IMR-90 (cell line): ENCODE measurements around the gene FOLR2. TPM values are rescaled to one million over a fixed set of nuclear protein-coding genes. Genes with fewer than 3 reads are reported as not detected.
A peak's percentile ranks its signal among the peaks of the same experiment; 100 is the strongest.

Source experiments
- ATAC-seq: fragments of 200-7000 bp; cut with Tn5 transposase; 2 replicates; pipeline ENCODE4 v1.9.1; 2020; ENCODE audit warnings: low read depth, mild to moderate bottlenecking, moderate library complexity
- BruUV-seq: library from RNA; stranded (reverse); fragments of 400-500 nt; replicated peaks from 2 replicates; lab custom pipeline; 2021; lab: Mats Ljungman, UMichigan
- CTCF ChIA-PET: fragments of 300-600 bp; formaldehyde crosslinking; extraction: SDS; loops from one replicate; lab custom pipeline; 2021; ENCODE audit warnings: antibody characterized with exemption; lab: Yijun Ruan, JAX
- POLR2A ChIA-PET: fragments of 300-600 bp; sonication (Branson Sonifier 250); formaldehyde crosslinking; loops from one replicate; lab custom pipeline; 2022; ENCODE audit warnings: antibody characterized with exemption; ENCODE audit not compliant: unreplicated experiment; lab: Charles Lee
- DNase-seq: peaks from one replicate; pipeline ENCODE4 v3.0.0; 2013
- H2AFZ ChIP-seq: replicated peaks from 2 replicates; pipeline ENCODE3; 2013; ENCODE audit warnings: low read length, mild to moderate bottlenecking; ENCODE audit not compliant: poor library complexity
- H2AK5ac ChIP-seq: 2 replicates; pipeline ENCODE4 v1.6.1; 2013; ENCODE audit warnings: low read depth, low read length, inconsistent platforms
- H2AK9ac ChIP-seq: replicated peaks from 2 replicates; pipeline ENCODE3; 2013; ENCODE audit warnings: mild to moderate bottlenecking, low read depth, low read length, moderate library complexity; ENCODE audit not compliant: poor library complexity
- H2BK120ac ChIP-seq: 2 replicates; pipeline ENCODE4 v1.6.1; 2013; ENCODE audit warnings: low read depth, low read length, inconsistent platforms
- H2BK15ac ChIP-seq: 3 replicates; pipeline ENCODE4 v1.6.1; 2013; ENCODE audit warnings: low read depth, low read length, inconsistent platforms
- H2BK20ac ChIP-seq: 2 replicates; pipeline ENCODE4 v1.6.1; 2013; ENCODE audit warnings: low read depth, mild to moderate bottlenecking, inconsistent platforms, low read length, moderate library complexity
- H2BK5ac ChIP-seq: 2 replicates; pipeline ENCODE4 v1.6.1; 2013; ENCODE audit warnings: mild to moderate bottlenecking, low read depth, low read length, inconsistent platforms; ENCODE audit not compliant: poor library complexity, severe bottlenecking
- H3K14ac ChIP-seq: replicated peaks from 2 replicates; pipeline ENCODE4 v1.6.1; 2013; ENCODE audit warnings: low read depth, low read length, inconsistent platforms
- H3K18ac ChIP-seq: 2 replicates; pipeline ENCODE4 v1.6.1; 2013; ENCODE audit warnings: low read depth, low read length, control low read depth
- H3K23ac ChIP-seq: 2 replicates; pipeline ENCODE4 v1.6.1; 2013; ENCODE audit warnings: low read depth, low read length, inconsistent platforms
- H3K27ac ChIP-seq: 2 replicates; pipeline ENCODE4 v1.5.1; 2013; ENCODE audit warnings: mild to moderate bottlenecking, control low read depth, low read length; ENCODE audit not compliant: insufficient read depth
- H3K27me3 ChIP-seq: 2 replicates; pipeline ENCODE4 v1.6.1; 2013; ENCODE audit warnings: low read length; ENCODE audit not compliant: control insufficient read depth, insufficient read depth
- H3K36me3 ChIP-seq: 2 replicates; pipeline ENCODE4 v1.6.1; 2013; ENCODE audit warnings: low read length, mixed read lengths; ENCODE audit not compliant: control insufficient read depth, insufficient read depth
- H3K4ac ChIP-seq: 2 replicates; pipeline ENCODE4 v1.6.1; 2013; ENCODE audit warnings: low read depth, low read length, inconsistent platforms
- H3K4me1 ChIP-seq: 2 replicates; pipeline ENCODE4 v1.6.1; 2013; ENCODE audit warnings: low read length, mixed read lengths; ENCODE audit not compliant: control insufficient read depth, insufficient read depth
- H3K4me2 ChIP-seq: 2 replicates; pipeline ENCODE4 v1.6.1; 2013; ENCODE audit warnings: low read depth, mild to moderate bottlenecking, control low read depth, low read length, moderate library complexity
- H3K4me3 ChIP-seq: 2 replicates; pipeline ENCODE4 v1.5.1; 2013; ENCODE audit warnings: low read depth, mild to moderate bottlenecking, control low read depth, low read length, moderate library complexity; ENCODE audit not compliant: insufficient read depth
- H3K56ac ChIP-seq: 2 replicates; pipeline ENCODE4 v1.6.1; 2013; ENCODE audit warnings: low read length, inconsistent platforms; ENCODE audit not compliant: insufficient read depth; ENCODE audit errors: extremely low read depth
- H3K79me1 ChIP-seq, 2 experiments: 2 replicates each; pipeline ENCODE4 v1.6.1; 2013; ENCODE audit warnings: low read length in 2 of 2, inconsistent platforms in 1 of 2, low read depth in 1 of 2
- H3K9ac ChIP-seq: 2 replicates; pipeline ENCODE4 v1.6.1; 2013; ENCODE audit warnings: low read depth, low read length, control low read depth
- H3K9me1 ChIP-seq: 2 replicates; pipeline ENCODE4 v1.6.1; 2013; ENCODE audit warnings: low read length, inconsistent platforms; ENCODE audit not compliant: insufficient read depth
- H3K9me3 ChIP-seq: 2 replicates; pipeline ENCODE4 v1.6.1; 2013; ENCODE audit warnings: low read length; ENCODE audit not compliant: control insufficient read depth, insufficient read depth
- H4K20me1 ChIP-seq: 2 replicates; pipeline ENCODE4 v1.6.1; 2013; ENCODE audit warnings: low read length, inconsistent platforms; ENCODE audit not compliant: insufficient read depth
- H4K5ac ChIP-seq: 2 replicates; pipeline ENCODE4 v1.6.1; 2013; ENCODE audit warnings: mild to moderate bottlenecking, low read depth, low read length, control low read depth
- H4K8ac ChIP-seq, 2 experiments: 2 replicates each; pipeline ENCODE4 v1.6.1; 2013; ENCODE audit warnings: low read depth in 2 of 2, low read length in 2 of 2, control low read depth in 1 of 2, inconsistent platforms in 1 of 2
- H4K91ac ChIP-seq: 2 replicates; pipeline ENCODE4 v1.6.1; 2013; ENCODE audit warnings: low read depth, low read length, inconsistent platforms; ENCODE audit not compliant: insufficient read depth
- BHLHE40 ChIP-seq: fragments of 150-350 bp; IDR thresholded peaks from 2 replicates; pipeline ENCODE4 v1.6.1; 2016; ENCODE audit warnings: mild to moderate bottlenecking, low read depth, low read length
- CEBPB ChIP-seq: IDR thresholded peaks from 2 replicates; pipeline ENCODE4 v1.6.1; 2012; ENCODE audit warnings: low read depth, low read length, improper control_type of control experiment
- CHD1 ChIP-seq: IDR thresholded peaks from 2 replicates; pipeline ENCODE4 v1.6.1; 2012; ENCODE audit warnings: low read depth, low read length, improper control_type of control experiment
- FOS ChIP-seq: fragments of 150-350 bp; IDR thresholded peaks from 2 replicates; pipeline ENCODE4 v1.6.1; 2016; ENCODE audit warnings: low read depth, low read length
- MAZ ChIP-seq: IDR thresholded peaks from 2 replicates; pipeline ENCODE4 v1.6.1; 2012; ENCODE audit warnings: low read depth, mild to moderate bottlenecking, low read length, improper control_type of control experiment, moderate library complexity, borderline replicate concordance
- MXI1 ChIP-seq: IDR thresholded peaks from 2 replicates; pipeline ENCODE4 v1.6.1; 2012; ENCODE audit warnings: low read depth, mild to moderate bottlenecking, low read length, moderate library complexity, borderline replicate concordance
- NFE2L2 ChIP-seq: fragments of 150-350 bp; IDR thresholded peaks from 2 replicates; pipeline ENCODE4 v1.6.1; 2016; ENCODE audit warnings: low read depth, mild to moderate bottlenecking, low read length
- RAD21 ChIP-seq: IDR thresholded peaks from 2 replicates; pipeline ENCODE4 v1.6.1; 2012; ENCODE audit warnings: low read length, improper control_type of control experiment
- RCOR1 ChIP-seq: IDR thresholded peaks from 2 replicates; pipeline ENCODE4 v1.6.1; 2012; ENCODE audit warnings: mild to moderate bottlenecking, low read length, improper control_type of control experiment; ENCODE audit not compliant: insufficient replicate concordance
- SMC3 ChIP-seq: fragments of 150-350 bp; IDR thresholded peaks from 2 replicates; pipeline ENCODE4 v1.6.1; 2016; ENCODE audit warnings: low read depth, mild to moderate bottlenecking, antibody characterized with exemption, low read length, moderate library complexity
- WGBS, 2 experiments: methylation state at CpG; one replicate each; pipeline versions ENCODE4 v1.1.5 to v1.1.7; 2013; ENCODE audit warnings: missing lambda C conversion rate in 2 of 2; ENCODE audit not compliant: insufficient read length in 1 of 2; ENCODE audit errors: extremely low coverage in 2 of 2; 5-methylcytosine and 5-hydroxymethylcytosine counted together
- dilution Hi-C: fragments of 300-500 bp; cut with HindIII; formaldehyde crosslinking; loops from one replicate; pipeline ENCODE4 v1.14.3; 2018; ENCODE audit warnings: low sequenced_read_pairs; ENCODE audit not compliant: unreplicated experiment
- in situ Hi-C: fragments of 300-500 bp; cut with MboI; formaldehyde crosslinking; loops from 3 replicates; pipeline ENCODE4 v1.14.3; 2019; ENCODE audit warnings: low sequenced_read_pairs, inconsistent platforms, mixed read lengths
- intact Hi-C: fragments of 100-400 bp; cut with micrococcal nuclease; formaldehyde crosslinking; loops from 2 replicates; pipeline ENCODE4 v1.10.0; 2022
- polyA plus RNA-seq, 3 experiments: library from polyadenylated mRNA; depleted of rRNA; stranded (reverse); fragments of >200 nt; gene quantifications; 2 replicates each; pipeline ENCODE4 v1.2.3, GENCODE V29; 2012; ENCODE audit warnings: low replicate concordance in 1 of 3
- total RNA-seq: library from RNA; depleted of rRNA; stranded (reverse); fragments of >200 nt; gene quantifications from 2 replicates; pipeline ENCODE4 v1.2.3, GENCODE V29; 2012
- TF ChIP-seq, protein P1 (sequence below): conservative IDR thresholded peaks from 2 replicates; pipeline ENCODE4 v1.5.1; 2012; ENCODE audit warnings: mild to moderate bottlenecking, low read depth, low read length, improper control_type of control experiment

Gene FOLR2
- total and polyA plus RNA-seq, 2 of the 4 experiments (the other 2 are of a cell fraction), result not detected

DNA sequence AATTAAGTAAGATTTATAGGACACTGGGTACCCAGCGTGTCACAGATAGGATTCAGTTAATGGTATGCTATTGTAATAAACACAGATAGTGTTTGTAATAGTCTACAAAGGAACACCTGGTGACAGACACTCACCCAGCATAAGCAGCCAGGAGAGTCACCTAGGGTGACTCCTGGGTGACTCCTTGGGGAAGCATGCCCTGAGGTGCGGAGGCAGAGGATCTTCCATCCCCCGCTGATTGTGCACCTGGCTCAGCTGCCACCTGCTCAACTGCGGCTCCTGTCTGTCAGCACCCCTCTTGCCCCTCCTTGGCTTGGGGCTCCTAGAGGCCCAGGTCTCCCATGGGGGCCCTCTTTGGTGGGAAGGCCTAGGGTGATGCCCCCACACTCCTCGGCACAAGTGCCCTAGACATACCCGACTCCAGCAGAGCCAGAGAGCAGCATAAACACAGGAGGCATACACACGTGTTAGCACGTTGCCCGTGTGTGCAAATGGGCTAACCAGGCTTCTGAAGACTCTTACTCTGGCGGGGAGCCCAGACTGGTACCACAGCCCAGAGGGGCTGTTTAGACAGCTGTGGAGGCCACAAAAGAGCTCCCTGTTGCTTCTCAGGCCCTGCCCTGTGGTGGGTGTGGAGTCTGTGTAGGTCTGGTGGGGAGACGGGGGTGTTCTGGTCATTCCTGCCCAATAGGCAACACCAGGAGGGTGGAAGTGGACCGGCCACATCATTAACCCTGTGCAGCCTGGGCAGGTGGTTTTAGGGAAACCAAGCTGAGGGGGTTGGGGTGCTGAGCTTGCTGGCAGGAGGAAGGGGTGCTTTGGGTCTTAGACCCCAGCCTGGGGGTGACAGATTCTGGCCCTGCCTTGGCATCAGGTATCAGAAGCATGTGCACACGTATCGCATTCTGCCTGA lies 11.0 kb downstream of the FOLR2 start:
- Histone ChIP-seq H3K36me3 (peaks cover 57% of the 10 kb centered on the region), H2BK15ac (no peak overlapping the region), H2BK20ac (no peak overlapping the region), H2AFZ (no peak overlapping the region), H2BK120ac (no peak overlapping the region), H4K91ac (no peak overlapping the region), H3K4me3 (no peak overlapping the region), H3K9me3 (no peaks in the 10 kb centered on the region), H2BK5ac (no peak overlapping the region), H3K4me1 (peaks cover 5% of the 10 kb centered on the region; the same call in 1 of the 2 replicates), H4K20me1 (peaks cover 66% of the 10 kb centered on the region), H3K27ac (no peak overlapping the region), H3K4ac (no peak overlapping the region), H4K5ac (no peak overlapping the region), H2AK5ac (no peak overlapping the region), H4K8ac (no peak overlapping the region), H3K23ac (0 out of 2 replicates have a peak overlapping the region, but pooled peaks have one; percentile 49), H3K27me3 (no peaks in the 10 kb centered on the region), H3K9me1 (peaks cover 6% of the 10 kb centered on the region; the same call in 1 of the 2 replicates), H3K18ac (no peak overlapping the region), H3K9ac (no peak overlapping the region), H3K4me2 (no peak overlapping the region), H3K79me1 (peaks cover 27 to 80% of the 10 kb centered on the region in 2 experiments; a peak in 3 of 4 replicates), H3K56ac (no peak overlapping the region), H3K14ac (no peak overlapping the region), H2AK9ac (no peak overlapping the region)
- peak; percentile 47 for DNase-seq
- POLR2A ChIA-PET, result no interaction called here
- in situ Hi-C loops (no loop called here), intact Hi-C loops (no loop called here), dilution Hi-C loops (no loop called here)
- no peak for ATAC-seq
- WGBS, 2 experiments, result 68% methylated on average over 6 of the region's 14 CpGs; no CpG with 5 or more reads in 1 of the 2 experiments
- CTCF ChIA-PET, result interaction anchor here (0.9 kb wide), 1 partner anchor 204 kb away, joined by 3 read pairs; no protein-coding TSS in a partner anchor
- no TSS peak for BruUV-seq
- TF ChIP-seq CEBPB (no peak), MXI1 (no peak), CHD1 (no peak), FOS (no peak), RCOR1 (no peak), MAZ (no peak), RAD21 (no peak), NFE2L2 (no peak), SMC3 (no peak), BHLHE40 (no peak)
- TF ChIP-seq, protein P1, sequence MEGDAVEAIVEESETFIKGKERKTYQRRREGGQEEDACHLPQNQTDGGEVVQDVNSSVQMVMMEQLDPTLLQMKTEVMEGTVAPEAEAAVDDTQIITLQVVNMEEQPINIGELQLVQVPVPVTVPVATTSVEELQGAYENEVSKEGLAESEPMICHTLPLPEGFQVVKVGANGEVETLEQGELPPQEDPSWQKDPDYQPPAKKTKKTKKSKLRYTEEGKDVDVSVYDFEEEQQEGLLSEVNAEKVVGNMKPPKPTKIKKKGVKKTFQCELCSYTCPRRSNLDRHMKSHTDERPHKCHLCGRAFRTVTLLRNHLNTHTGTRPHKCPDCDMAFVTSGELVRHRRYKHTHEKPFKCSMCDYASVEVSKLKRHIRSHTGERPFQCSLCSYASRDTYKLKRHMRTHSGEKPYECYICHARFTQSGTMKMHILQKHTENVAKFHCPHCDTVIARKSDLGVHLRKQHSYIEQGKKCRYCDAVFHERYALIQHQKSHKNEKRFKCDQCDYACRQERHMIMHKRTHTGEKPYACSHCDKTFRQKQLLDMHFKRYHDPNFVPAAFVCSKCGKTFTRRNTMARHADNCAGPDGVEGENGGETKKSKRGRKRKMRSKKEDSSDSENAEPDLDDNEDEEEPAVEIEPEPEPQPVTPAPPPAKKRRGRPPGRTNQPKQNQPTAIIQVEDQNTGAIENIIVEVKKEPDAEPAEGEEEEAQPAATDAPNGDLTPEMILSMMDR, result no peak
